K562 (cell line): ENCODE measurements around the gene ARID4B. TPM values are rescaled to one million over a fixed set of nuclear protein-coding genes. Genes with fewer than 3 reads are reported as not detected.

Source experiments
- ATAC-seq: fragments of 200-7000 bp; cut with Tn5 transposase; 3 replicates; pipeline ENCODE4 v1.9.1; 2020; ENCODE audit warnings: moderate library complexity
- BruUV-seq: library from RNA; stranded (reverse); fragments of 400-500 nt; replicated peaks from 2 replicates; lab custom pipeline; 2021; lab: Mats Ljungman, UMichigan
- CTCF ChIA-PET: fragments of 300-600 bp; formaldehyde crosslinking; extraction: SDS; loops from one replicate; lab custom pipeline; 2021; ENCODE audit warnings: low intra/inter-chr PET ratio; lab: Yijun Ruan, JAX
- POLR2A ChIA-PET: fragments of 300-600, 350-650 bp; sonication (Branson Sonifier 250); formaldehyde crosslinking; extraction: SDS; loops from one replicate; lab custom pipeline; 2021; ENCODE audit warnings: antibody characterized with exemption, inconsistent platforms; lab: Yijun Ruan, JAX
- DNase-seq, 4 experiments: peaks; one replicate each; pipeline versions ENCODE4 v3.0.0 to v3.0.0-alpha.2; 2011 to 2018; ENCODE audit warnings: low spot score in 3 of 4, mixed read lengths in 3 of 4; ENCODE audit errors: extremely low read depth in 1 of 4
- FAIRE-seq: peaks from 2 replicates; lab custom pipeline; 2011; peaks lifted over from hg19 to GRCh38; lab: Jason Lieb, UNC
- H2AFZ ChIP-seq: 2 replicates; pipeline ENCODE4 v1.6.0; 2011; ENCODE audit warnings: low read depth, low read length, control low read depth, inconsistent platforms
- H3K27ac ChIP-seq: fragments of 200-600 bp; 3 replicates; pipeline ENCODE4 v1.8.0; 2011; ENCODE audit warnings: low read depth, mild to moderate bottlenecking, control low read depth, inconsistent platforms, low read length, moderate library complexity, mixed read lengths; ENCODE audit errors: extremely low read depth
- H3K27me3 ChIP-seq, 2 experiments: fragments of 300-600 bp in 1 of 2; 2 replicates in 1 of 2; 3 replicates in 1 of 2; pipeline versions ENCODE4 v1.6.0 to v1.8.0; 2011; ENCODE audit warnings: inconsistent platforms in 2 of 2, low read length in 2 of 2, mild to moderate bottlenecking in 1 of 2, mixed read lengths in 1 of 2, moderate library complexity in 1 of 2; ENCODE audit not compliant: control insufficient read depth in 2 of 2, insufficient read depth in 2 of 2
- H3K36me3 ChIP-seq: fragments of 300-600 bp; 3 replicates; pipeline ENCODE4 v1.8.0; 2011; ENCODE audit warnings: mild to moderate bottlenecking, low read length, inconsistent platforms; ENCODE audit not compliant: control insufficient read depth, insufficient read depth
- H3K4me1 ChIP-seq, 2 experiments: fragments of 200-600 bp in 1 of 2; replicated peaks in 1 of 2; 2 replicates in 1 of 2; 3 replicates in 1 of 2; pipeline versions ENCODE4 v1.5.1 to v1.8.0; 2011; ENCODE audit warnings: inconsistent platforms in 2 of 2, low read length in 2 of 2, mild to moderate bottlenecking in 1 of 2, mixed read lengths in 1 of 2, moderate library complexity in 1 of 2; ENCODE audit not compliant: control insufficient read depth in 2 of 2, insufficient read depth in 2 of 2
- H3K4me2 ChIP-seq: 2 replicates; pipeline ENCODE4 v1.6.1; 2011; ENCODE audit warnings: low read length, control low read depth, inconsistent platforms, mixed read lengths; ENCODE audit not compliant: insufficient read depth
- H3K4me3 ChIP-seq: fragments of 200-600 bp; sonication (generic), shearing (Covaris generic); 2 replicates; pipeline ENCODE4 v1.5.1; 2016; ENCODE audit warnings: control low read depth, inconsistent platforms
- H3K79me2 ChIP-seq: fragments of 200-600 bp; 3 replicates; pipeline ENCODE4 v1.8.0; 2011; ENCODE audit warnings: low read length, inconsistent platforms; ENCODE audit not compliant: control insufficient read depth, insufficient read depth
- H3K9ac ChIP-seq, 2 experiments: 2 replicates each; pipeline versions ENCODE4 v1.6.0 to v1.6.1; 2011; ENCODE audit warnings: low read depth in 2 of 2, low read length in 2 of 2, control low read depth in 1 of 2, inconsistent platforms in 1 of 2, mild to moderate bottlenecking in 1 of 2, mixed read lengths in 1 of 2; ENCODE audit not compliant: insufficient read depth in 1 of 2
- H3K9me1 ChIP-seq: one replicate; pipeline ENCODE4 v1.6.0; 2011; ENCODE audit warnings: inconsistent platforms, mild to moderate bottlenecking, low read length, moderate library complexity; ENCODE audit not compliant: control insufficient read depth, insufficient read depth
- H3K9me3 ChIP-seq: replicated peaks from 2 replicates; pipeline ENCODE4 v1.5.1; 2011; ENCODE audit warnings: low read depth, low read length, inconsistent platforms; ENCODE audit not compliant: control insufficient read depth, insufficient read depth
- H4K20me1 ChIP-seq: replicated peaks from 2 replicates; pipeline ENCODE4 v1.6.1; 2011; ENCODE audit warnings: low read length, inconsistent platforms, mixed read lengths; ENCODE audit not compliant: control insufficient read depth, insufficient read depth
- BMI1 ChIP-seq: fragments of 150-350 bp; IDR thresholded peaks from 2 replicates; pipeline ENCODE4 v1.6.1; 2014; ENCODE audit warnings: low read length
- C11orf30 ChIP-seq: fragments of 450-650 bp; IDR thresholded peaks from 2 replicates; pipeline ENCODE4 v1.6.1; 2016; ENCODE audit warnings: low read depth, mild to moderate bottlenecking
- KLF13 ChIP-seq: fragments of 450-650 bp; IDR thresholded peaks from 2 replicates; pipeline ENCODE4 v1.6.1; 2016; ENCODE audit warnings: missing genetic modification characterization, low read depth, mild to moderate bottlenecking, missing compliant biosample characterization, moderate library complexity, borderline replicate concordance
- MAFG ChIP-seq: fragments of 450-650 bp; conservative IDR thresholded peaks from 2 replicates; pipeline ENCODE4 v1.6.1; 2016; ENCODE audit warnings: missing genetic modification characterization, missing compliant biosample characterization
- MAFK ChIP-seq: IDR thresholded peaks from 2 replicates; pipeline ENCODE4 v1.6.1; 2011; ENCODE audit warnings: low read length, improper control_type of control experiment
- RAD51 ChIP-seq: fragments of 450-650 bp; IDR thresholded peaks from 2 replicates; pipeline ENCODE4 v1.7.1; 2016; ENCODE audit warnings: low read depth, mild to moderate bottlenecking, borderline replicate concordance
- TOE1 ChIP-seq, 2 experiments: fragments of 450-650 bp in 1 of 2; sonication (generic) in 1 of 2; formaldehyde crosslinking in 1 of 2; IDR thresholded peaks; 2 replicates each; pipeline versions ENCODE4 v1.7.1 to v1.8.0; 2016 to 2022; ENCODE audit warnings: borderline replicate concordance in 2 of 2, mild to moderate bottlenecking in 2 of 2, antibody characterized with exemption in 1 of 2, inconsistent platforms in 1 of 2, low read depth in 1 of 2, missing genetic modification reagents in 1 of 2, moderate library complexity in 1 of 2
- U2AF2 ChIP-seq: fragments of 200-400 bp; formaldehyde crosslinking; optimal IDR thresholded peaks from 2 replicates; pipeline ENCODE3; 2017; ENCODE audit warnings: low read depth, mild to moderate bottlenecking, low read length
- ZKSCAN3 ChIP-seq: fragments of 250-450 bp; sonication (Bioruptor Pico); IDR thresholded peaks from 2 replicates; pipeline ENCODE4 v1.4.0; 2020
- ZNF121 ChIP-seq: sonication (generic); formaldehyde crosslinking; conservative IDR thresholded peaks from 2 replicates; pipeline ENCODE4 v1.8.0; 2022; ENCODE audit warnings: missing genetic modification reagents
- ZNF316 ChIP-seq: fragments of 450-650 bp; IDR thresholded peaks from 2 replicates; pipeline ENCODE4 v1.6.1; 2016
- ZNF584 ChIP-seq: fragments of 200-800 bp; sonication (Bioruptor generic); IDR thresholded peaks from 2 replicates; pipeline ENCODE4 v1.6.1; 2016; ENCODE audit warnings: low read depth, mild to moderate bottlenecking, missing genetic modification characterization, missing compliant biosample characterization
- WGBS: fragments of 100-300 bp; shearing (Covaris generic); methylation state at CpG from one replicate; pipeline ENCODE4 v1.1.6; 2016; ENCODE audit warnings: low coverage, mixed read lengths; ENCODE audit not compliant: insufficient coverage; ENCODE audit errors: missing lambda C conversion rate; 5-methylcytosine and 5-hydroxymethylcytosine counted together
- in situ Hi-C: fragments of 300-500 bp; cut with MboI; formaldehyde crosslinking; loops from 4 replicates; pipeline ENCODE4 v1.15.0; 2018; ENCODE audit warnings: inconsistent platforms, mixed read lengths
- intact Hi-C: fragments of 100-400 bp; cut with micrococcal nuclease; formaldehyde crosslinking; loops from 2 replicates; pipeline ENCODE4 v1.14.2; 2022
- polyA plus RNA-seq, 8 experiments: library from polyadenylated mRNA; depleted of rRNA in 4 of 8; stranded (reverse) in 5 of 8; unstranded in 3 of 8; fragments of >200 nt; fragmentation: Nextera tagmentation in 2 of 8; fragmentation: Illumina TruSeq in 1 of 8; extraction: Ambion mirVana in 2 of 8; extraction: Trizol in 1 of 8; gene quantifications; 2 replicates each; pipeline versions ENCODE4 v1.2.1 to v1.2.3, GENCODE V29; 2011 to 2014; ENCODE audit warnings: inconsistent platforms in 1 of 8, missing spikeins in 1 of 8
- total RNA-seq, 7 experiments: library from RNA; depleted of rRNA in 6 of 7; stranded (reverse); fragments of >200 nt in 6 of 7; fragmentation: Illumina TruSeq in 2 of 7; extraction: Trizol in 2 of 7; gene quantifications; 2 replicates each; pipeline versions ENCODE4 v1.2.1 to v1.2.3, GENCODE V29; 2011 to 2021; ENCODE audit warnings: low replicate concordance in 1 of 7
- TF ChIP-seq, protein P1 (sequence below): fragments of 450-650 bp; IDR thresholded peaks from 2 replicates; pipeline ENCODE4 v1.7.0; 2016; ENCODE audit warnings: borderline replicate concordance

The ARID4B gene
- total and polyA plus RNA-seq, 9 of the 15 experiments (the other 6 are each of a cell fraction or from before 2014, with no cell fraction given) = 8.4 to 38.9 (median 18.5) TPM

DNA sequence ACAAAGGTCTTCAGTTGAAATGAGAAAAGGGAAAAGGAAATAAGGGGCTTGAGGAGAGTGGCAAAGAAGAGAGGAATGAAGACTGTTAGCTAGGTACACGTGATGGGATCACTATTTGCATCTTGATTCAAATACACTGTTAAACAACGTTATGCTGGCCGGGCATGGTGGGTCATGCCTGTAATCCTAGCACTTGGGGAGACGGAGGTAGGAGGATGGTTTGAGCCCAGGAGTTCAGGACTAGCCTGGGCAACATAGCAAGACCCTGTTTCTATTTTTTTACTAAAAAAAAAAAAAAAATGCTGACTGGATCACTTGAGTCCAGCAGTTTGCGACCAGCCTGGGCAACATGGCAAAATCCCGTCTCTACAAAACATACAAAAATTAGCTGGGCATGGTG, 169.3 kb downstream of the ARID4B start:
- DNase-seq (no peak), FAIRE-seq (no peak), ATAC-seq (no peak)
- in situ Hi-C loops (no loop called here), intact Hi-C loops (no loop called here)
- TF ChIP-seq U2AF2 (no peak), ZNF121 (CRISPR knock-in tag) (peak; percentile 68; the same call in 1 of the 2 replicates), MAFK (0 out of 2 replicates have a peak, but pooled peaks have one; percentile 2), KLF13 (no peak), ZKSCAN3 (CRISPR knock-in tag) (no peak), ZNF584 (CRISPR knock-in tag) (no peak), BMI1 (no peak), ZNF316 (peak; percentile 55), MAFG (tag) (0 out of 2 replicates have a peak, but pooled peaks have one; percentile 5), TOE1 (IDR thresholded peaks at IDR 0.05; ENCODE audit: borderline replicate concordance) (no peak), TOE1 (CRISPR knock-in tag; IDR thresholded peaks at IDR 0.05; ENCODE audit: borderline replicate concordance, low read depth) (no peak), C11orf30 (peak; percentile 34; the same call in 1 of the 2 replicates), RAD51 (no peak)
- TF ChIP-seq, protein P1, sequence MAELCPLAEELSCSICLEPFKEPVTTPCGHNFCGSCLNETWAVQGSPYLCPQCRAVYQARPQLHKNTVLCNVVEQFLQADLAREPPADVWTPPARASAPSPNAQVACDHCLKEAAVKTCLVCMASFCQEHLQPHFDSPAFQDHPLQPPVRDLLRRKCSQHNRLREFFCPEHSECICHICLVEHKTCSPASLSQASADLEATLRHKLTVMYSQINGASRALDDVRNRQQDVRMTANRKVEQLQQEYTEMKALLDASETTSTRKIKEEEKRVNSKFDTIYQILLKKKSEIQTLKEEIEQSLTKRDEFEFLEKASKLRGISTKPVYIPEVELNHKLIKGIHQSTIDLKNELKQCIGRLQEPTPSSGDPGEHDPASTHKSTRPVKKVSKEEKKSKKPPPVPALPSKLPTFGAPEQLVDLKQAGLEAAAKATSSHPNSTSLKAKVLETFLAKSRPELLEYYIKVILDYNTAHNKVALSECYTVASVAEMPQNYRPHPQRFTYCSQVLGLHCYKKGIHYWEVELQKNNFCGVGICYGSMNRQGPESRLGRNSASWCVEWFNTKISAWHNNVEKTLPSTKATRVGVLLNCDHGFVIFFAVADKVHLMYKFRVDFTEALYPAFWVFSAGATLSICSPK = no peak
- H3K9ac ChIP-seq = no peak overlapping the region
- H3K9me3 ChIP-seq = no peaks in the 10 kb centered on the region
- CTCF ChIA-PET = no interaction called here
- H4K20me1 ChIP-seq = no peaks in the 10 kb centered on the region
- H3K27me3 ChIP-seq = no peaks in the 10 kb centered on the region; a peak in 1 of 5 replicates
- 96% methylated on average over 6 of the region's 6 CpGs for WGBS
- peaks cover 54% of the 10 kb centered on the region for H3K79me2 ChIP-seq
- H2AFZ ChIP-seq = no peak overlapping the region
- peaks cover 60% of the 10 kb centered on the region for H3K36me3 ChIP-seq
- no peak overlapping the region for H3K4me2 ChIP-seq
- peaks cover 7 to 9% of the 10 kb centered on the region in 2 experiments; a peak in 3 of 5 replicates for H3K4me1 ChIP-seq
- H3K9me1 ChIP-seq = no peaks in the 10 kb centered on the region
- BruUV-seq = no TSS peak
- POLR2A ChIA-PET = interaction anchor here (1.0 to 1.5 kb wide), 6 partner anchors 8 to 287 kb away, joined by 3 to 7 read pairs (median 4); no protein-coding TSS in a partner anchor
- no peak overlapping the region for H3K4me3 ChIP-seq
- no peak overlapping the region for H3K27ac ChIP-seq
